ENCODE results near the gene GINS2. TPM values are rescaled to one million over a fixed set of nuclear protein-coding genes. Genes with fewer than 3 reads are reported as not detected.

Gene GINS2
- total RNA-seq, 4 donors from 2014 or later, result 1.00 to 4.4 (median 1.2) TPM; not detected in 1

- Histone ChIP-seq H3K4me1 (peaks cover 11 to 32% (median 25%) of the 10 kb centered on the region in 4 donors), H3K4me3 (no peak overlapping the region), H3K9me3 (no peaks in the 10 kb centered on the region), H3K36me3 (no peaks in the 10 kb centered on the region), H3K27ac (no peak overlapping the region), H3K27me3 (no peaks in the 10 kb centered on the region)
- intact Hi-C loops (cut with DNase I; ENCODE audit: low total_unique reads), result no loop called here
- TF ChIP-seq EP300 (IDR thresholded peaks at IDR 0.05; ENCODE audit: low read depth) (no peak), POLR2A (IDR thresholded peaks at IDR 0.05) (no peak), POLR2AphosphoS5 (IDR thresholded peaks at IDR 0.05) (no peak), CTCF (IDR thresholded peaks at IDR 0.05) (no peak)
- in situ Hi-C loops (cut with MboI; ENCODE audit: low pct_ligation_motif_present in 1 of 4, low pct_unique_long_range_greater_than_20kb in 1 of 4, low sequenced_read_pairs in 3 of 4), result no loop called here
- WGBS, 2 donors (ENCODE audit: low coverage in 1 of 2), result 81 to 88% methylated on average over 12 to 30 of the region's 37 CpGs
- DNase-seq, result no peak
Measured at GRCh38 chr16:85637808-85638647, 50.7 kb downstream of the GINS2 start.

- H3K27me3 ChIP-seq, result no peaks in the 10 kb centered on the region
- intact Hi-C loops (cut with DNase I; ENCODE audit: low total_unique reads) (no loop called here), in situ Hi-C loops (cut with MboI; ENCODE audit: low pct_ligation_motif_present in 1 of 4, low pct_unique_long_range_greater_than_20kb in 1 of 4, low sequenced_read_pairs in 3 of 4) (no loop called here)
- H3K36me3 ChIP-seq, result no peaks in the 10 kb centered on the region
- no peaks in the 10 kb centered on the region for H3K9me3 ChIP-seq
- TF ChIP-seq POLR2AphosphoS5 (IDR thresholded peaks at IDR 0.05) (no peak), POLR2A (IDR thresholded peaks at IDR 0.05) (no peak), EP300 (IDR thresholded peaks at IDR 0.05; ENCODE audit: low read depth) (no peak), CTCF (IDR thresholded peaks at IDR 0.05) (no peak)
- H3K27ac ChIP-seq, result no peak overlapping the region
- H3K4me3 ChIP-seq, result no peak overlapping the region
- H3K4me1 ChIP-seq, result peaks cover 11 to 24% (median 17%) of the 10 kb centered on the region in 4 donors
- no peak for DNase-seq
- 88% methylated on average over 36 of the region's 36 CpGs; no CpG with 5 or more reads in 1 of the 2 donors for whole genome bisulfite sequencing, 2 donors (ENCODE audit: low coverage in 1 of 2)
Measured at GRCh38 chr16:85637061-85637807, 51.5 kb downstream of the GINS2 start.

GRCh38 chr16:85636234-85636812 is 52.4 kb downstream of the GINS2 start:
- H3K4me3 ChIP-seq, result no peak overlapping the region
- no peaks in the 10 kb centered on the region for H3K27me3 ChIP-seq
- no peak overlapping the region for H3K27ac ChIP-seq
- peaks cover 3 to 15% (median 8%) of the 10 kb centered on the region in 4 donors for H3K4me1 ChIP-seq
- in situ Hi-C loops (cut with MboI; ENCODE audit: low pct_ligation_motif_present in 1 of 4, low pct_unique_long_range_greater_than_20kb in 1 of 4, low sequenced_read_pairs in 3 of 4) (no loop called here), intact Hi-C loops (cut with DNase I; ENCODE audit: low total_unique reads) (no loop called here)
- H3K9me3 ChIP-seq, result no peaks in the 10 kb centered on the region
- WGBS, 2 donors (ENCODE audit: low coverage in 1 of 2), result 85% methylated on average over 8 of the region's 27 CpGs; no CpG with 5 or more reads in 1 of the 2 donors
- TF ChIP-seq EP300 (IDR thresholded peaks at IDR 0.05; ENCODE audit: low read depth) (no peak), POLR2AphosphoS5 (IDR thresholded peaks at IDR 0.05) (no peak), POLR2A (IDR thresholded peaks at IDR 0.05) (no peak), CTCF (IDR thresholded peaks at IDR 0.05) (no peak)
- DNase-seq, result no peak
- no peaks in the 10 kb centered on the region for H3K36me3 ChIP-seq

Data from transverse colon (tissue), 4 donors.